ENCODE measurements around the gene GPC1.

Gene GPC1

GRCh38 chr2:240517342-240517741, 81.9 kb downstream of the GPC1 start:
- Histone ChIP-seq H3K9me2 (ENCODE audit: low read depth, low read length) (no peaks in the 10 kb centered on the region), H3K9me3 (ENCODE audit: low read length) (no peaks in the 10 kb centered on the region), H3K4me2 (ENCODE audit: low read length) (no peak overlapping the region), H4K20me1 (ENCODE audit: insufficient read depth, low read length) (no peaks in the 10 kb centered on the region), H3K27ac (ENCODE audit: low read depth, low read length, poor library complexity, severe bottlenecking) (no peak overlapping the region), H3K9ac (ENCODE audit: low read length) (no peak overlapping the region), H3K36me3 (ENCODE audit: insufficient read depth, low read length) (peaks cover 6% of the 10 kb centered on the region), H3F3A (ENCODE audit: insufficient read depth, low read length) (no peaks in the 10 kb centered on the region), H3K4me3 (ENCODE audit: low read depth, low read length, poor library complexity, severe bottlenecking) (no peak overlapping the region), H3K79me2 (ENCODE audit: insufficient read depth, low read length) (no peaks in the 10 kb centered on the region), H3K27me3 (ENCODE audit: insufficient read depth, low read length) (no peaks in the 10 kb centered on the region), H3K4me1 (ENCODE audit: insufficient read depth, low read length, severe bottlenecking) (no peaks in the 10 kb centered on the region), H2AFZ (ENCODE audit: low read length) (no peak overlapping the region)
- TF ChIP-seq CTCF (IDR thresholded peaks at IDR 0.05; ENCODE audit: low read length): no peak
- TF ChIP-seq EZH2 (IDR thresholded peaks at IDR 0.05; ENCODE audit: borderline replicate concordance, low read length): no peak
